Measurements from ENCODE around the gene CFAP251. TPM values are rescaled to one million over a fixed set of nuclear protein-coding genes. Genes with fewer than 3 reads are reported as not detected.

The CFAP251 gene
- total and polyA plus RNA-seq, 10 of the 15 experiments (the other 5 are each of a cell fraction or from before 2014, with no cell fraction given), result 0.10 to 0.97 (median 0.64) TPM

- TF ChIP-seq, protein P1, sequence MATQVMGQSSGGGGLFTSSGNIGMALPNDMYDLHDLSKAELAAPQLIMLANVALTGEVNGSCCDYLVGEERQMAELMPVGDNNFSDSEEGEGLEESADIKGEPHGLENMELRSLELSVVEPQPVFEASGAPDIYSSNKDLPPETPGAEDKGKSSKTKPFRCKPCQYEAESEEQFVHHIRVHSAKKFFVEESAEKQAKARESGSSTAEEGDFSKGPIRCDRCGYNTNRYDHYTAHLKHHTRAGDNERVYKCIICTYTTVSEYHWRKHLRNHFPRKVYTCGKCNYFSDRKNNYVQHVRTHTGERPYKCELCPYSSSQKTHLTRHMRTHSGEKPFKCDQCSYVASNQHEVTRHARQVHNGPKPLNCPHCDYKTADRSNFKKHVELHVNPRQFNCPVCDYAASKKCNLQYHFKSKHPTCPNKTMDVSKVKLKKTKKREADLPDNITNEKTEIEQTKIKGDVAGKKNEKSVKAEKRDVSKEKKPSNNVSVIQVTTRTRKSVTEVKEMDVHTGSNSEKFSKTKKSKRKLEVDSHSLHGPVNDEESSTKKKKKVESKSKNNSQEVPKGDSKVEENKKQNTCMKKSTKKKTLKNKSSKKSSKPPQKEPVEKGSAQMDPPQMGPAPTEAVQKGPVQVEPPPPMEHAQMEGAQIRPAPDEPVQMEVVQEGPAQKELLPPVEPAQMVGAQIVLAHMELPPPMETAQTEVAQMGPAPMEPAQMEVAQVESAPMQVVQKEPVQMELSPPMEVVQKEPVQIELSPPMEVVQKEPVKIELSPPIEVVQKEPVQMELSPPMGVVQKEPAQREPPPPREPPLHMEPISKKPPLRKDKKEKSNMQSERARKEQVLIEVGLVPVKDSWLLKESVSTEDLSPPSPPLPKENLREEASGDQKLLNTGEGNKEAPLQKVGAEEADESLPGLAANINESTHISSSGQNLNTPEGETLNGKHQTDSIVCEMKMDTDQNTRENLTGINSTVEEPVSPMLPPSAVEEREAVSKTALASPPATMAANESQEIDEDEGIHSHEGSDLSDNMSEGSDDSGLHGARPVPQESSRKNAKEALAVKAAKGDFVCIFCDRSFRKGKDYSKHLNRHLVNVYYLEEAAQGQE (IDR thresholded peaks at IDR 0.05; ENCODE audit: low read depth, low read length), result no peak
- no peak; the same call in 1 of the 2 replicates for TF ChIP-seq CHD2 (IDR thresholded peaks at IDR 0.05; ENCODE audit: borderline replicate concordance, low read depth, low read length)
- no peak for TF ChIP-seq KAT2A (conservative IDR thresholded peaks at IDR 0.05; ENCODE audit: control insufficient read depth, low read depth, low read length)
- TF ChIP-seq MEF2B (IDR thresholded peaks at IDR 0.05; ENCODE audit: partially characterized antibody, poor library complexity, severe bottlenecking), result no peak
- TF ChIP-seq, protein P2, sequence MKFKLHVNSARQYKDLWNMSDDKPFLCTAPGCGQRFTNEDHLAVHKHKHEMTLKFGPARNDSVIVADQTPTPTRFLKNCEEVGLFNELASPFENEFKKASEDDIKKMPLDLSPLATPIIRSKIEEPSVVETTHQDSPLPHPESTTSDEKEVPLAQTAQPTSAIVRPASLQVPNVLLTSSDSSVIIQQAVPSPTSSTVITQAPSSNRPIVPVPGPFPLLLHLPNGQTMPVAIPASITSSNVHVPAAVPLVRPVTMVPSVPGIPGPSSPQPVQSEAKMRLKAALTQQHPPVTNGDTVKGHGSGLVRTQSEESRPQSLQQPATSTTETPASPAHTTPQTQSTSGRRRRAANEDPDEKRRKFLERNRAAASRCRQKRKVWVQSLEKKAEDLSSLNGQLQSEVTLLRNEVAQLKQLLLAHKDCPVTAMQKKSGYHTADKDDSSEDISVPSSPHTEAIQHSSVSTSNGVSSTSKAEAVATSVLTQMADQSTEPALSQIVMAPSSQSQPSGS (IDR thresholded peaks at IDR 0.05; ENCODE audit: low read length), result no peak
- TF ChIP-seq STAT1 (conservative IDR thresholded peaks at IDR 0.05), result no peak
- TF ChIP-seq TCF12 (IDR thresholded peaks at IDR 0.05; ENCODE audit: low read depth, low read length), result no peak
- no peak for TF ChIP-seq FOXK2 (IDR thresholded peaks at IDR 0.05)
- no peak for TF ChIP-seq BRCA1 (IDR thresholded peaks at IDR 0.05; ENCODE audit: low read depth, low read length)
- TF ChIP-seq RAD21 (IDR thresholded peaks at IDR 0.05; ENCODE audit: insufficient read depth, low read depth, low read length), result peak; percentile 33; the same call in 1 of the 2 replicates
- peak; percentile 57; the same call in 1 of the 2 replicates for TF ChIP-seq MLLT1 (IDR thresholded peaks at IDR 0.05)
- TF ChIP-seq TCF7 (IDR thresholded peaks at IDR 0.05; ENCODE audit: borderline replicate concordance), result no peak
- TF ChIP-seq, protein P3, sequence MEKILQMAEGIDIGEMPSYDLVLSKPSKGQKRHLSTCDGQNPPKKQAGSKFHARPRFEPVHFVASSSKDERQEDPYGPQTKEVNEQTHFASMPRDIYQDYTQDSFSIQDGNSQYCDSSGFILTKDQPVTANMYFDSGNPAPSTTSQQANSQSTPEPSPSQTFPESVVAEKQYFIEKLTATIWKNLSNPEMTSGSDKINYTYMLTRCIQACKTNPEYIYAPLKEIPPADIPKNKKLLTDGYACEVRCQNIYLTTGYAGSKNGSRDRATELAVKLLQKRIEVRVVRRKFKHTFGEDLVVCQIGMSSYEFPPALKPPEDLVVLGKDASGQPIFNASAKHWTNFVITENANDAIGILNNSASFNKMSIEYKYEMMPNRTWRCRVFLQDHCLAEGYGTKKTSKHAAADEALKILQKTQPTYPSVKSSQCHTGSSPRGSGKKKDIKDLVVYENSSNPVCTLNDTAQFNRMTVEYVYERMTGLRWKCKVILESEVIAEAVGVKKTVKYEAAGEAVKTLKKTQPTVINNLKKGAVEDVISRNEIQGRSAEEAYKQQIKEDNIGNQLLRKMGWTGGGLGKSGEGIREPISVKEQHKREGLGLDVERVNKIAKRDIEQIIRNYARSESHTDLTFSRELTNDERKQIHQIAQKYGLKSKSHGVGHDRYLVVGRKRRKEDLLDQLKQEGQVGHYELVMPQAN (conservative IDR thresholded peaks at IDR 0.05), result no peak
- TF ChIP-seq, protein P4, sequence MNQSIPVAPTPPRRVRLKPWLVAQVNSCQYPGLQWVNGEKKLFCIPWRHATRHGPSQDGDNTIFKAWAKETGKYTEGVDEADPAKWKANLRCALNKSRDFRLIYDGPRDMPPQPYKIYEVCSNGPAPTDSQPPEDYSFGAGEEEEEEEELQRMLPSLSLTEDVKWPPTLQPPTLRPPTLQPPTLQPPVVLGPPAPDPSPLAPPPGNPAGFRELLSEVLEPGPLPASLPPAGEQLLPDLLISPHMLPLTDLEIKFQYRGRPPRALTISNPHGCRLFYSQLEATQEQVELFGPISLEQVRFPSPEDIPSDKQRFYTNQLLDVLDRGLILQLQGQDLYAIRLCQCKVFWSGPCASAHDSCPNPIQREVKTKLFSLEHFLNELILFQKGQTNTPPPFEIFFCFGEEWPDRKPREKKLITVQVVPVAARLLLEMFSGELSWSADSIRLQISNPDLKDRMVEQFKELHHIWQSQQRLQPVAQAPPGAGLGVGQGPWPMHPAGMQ (IDR thresholded peaks at IDR 0.05; ENCODE audit: borderline replicate concordance), result no peak
- no peak for TF ChIP-seq HSF1 (IDR thresholded peaks at IDR 0.05; ENCODE audit: low read depth, low read length)
- TF ChIP-seq MXI1 (IDR thresholded peaks at IDR 0.05; ENCODE audit: low read depth, low read length), result no peak
These were observed 110.6 kb downstream of the CFAP251 start (continued) for GRCh38 chr12:122028905-122029560.

Data from GM12878 (cell line).